Stimulated activated CD4-positive, alpha-beta T cell treated with anti-CD3 and anti-CD28 coated beads, TNF-alpha, amount 100 ng/mL, for 4 hours (primary cell): ENCODE measurements around the gene QSOX1.
"Not testable (repeated sequence)": the region's sequence is repeated elsewhere in the genome, so short reads cannot be mapped to it uniquely, and the experiment has no call there.

ENCODE experiments used
- DNase-seq, 3 experiments: peaks; one replicate each; pipeline ENCODE4 v3.0.0-alpha.2; 2020; ENCODE audit warnings: low read depth in 3 of 3

QSOX1 gene

GRCh38 chr1:180154325-180155181 is at the start of gene QSOX1:
Gene QSOX1 (plus strand): TSS chr1:180154869. CDS start chr1:180154908, 39 bp downstream.
- DNase-seq = peak; percentile 78 to 82 (median 80)

- no peak for DNase-seq
Observed at GRCh38 chr1:180112091-180112490, 42.6 kb upstream of the QSOX1 start.

GRCh38 chr1:180112984-180113647 is 41.6 kb upstream of the QSOX1 start:
- DNase-seq = no peak

GRCh38 chr1:180114396-180114945 is 40.2 kb upstream of the QSOX1 start:
- DNase-seq = no peak

- DNase-seq = no peak
Observed at GRCh38 chr1:180116964-180117763, 37.5 kb upstream of the QSOX1 start.

- DNase-seq = no peak
Observed at GRCh38 chr1:180117764-180118116, 36.9 kb upstream of the QSOX1 start.

GRCh38 chr1:180119837-180120236 is 34.8 kb upstream of the QSOX1 start:
- no peak for DNase-seq

GRCh38 chr1:180123463-180123936 is 31.2 kb upstream of the QSOX1 start:
- no peak for DNase-seq

- no peak for DNase-seq
Observed at GRCh38 chr1:180130651-180131050, 24.0 kb upstream of the QSOX1 start.

GRCh38 chr1:180131510-180131909 is 23.2 kb upstream of the QSOX1 start:
- DNase-seq = no peak

- no peak for DNase-seq
Observed at GRCh38 chr1:180133193-180133592, 21.5 kb upstream of the QSOX1 start.

- not testable (repeated sequence) for DNase-seq
Observed at GRCh38 chr1:180133688-180134087, 21.0 kb upstream of the QSOX1 start.

GRCh38 chr1:180135535-180135934 is 19.1 kb upstream of the QSOX1 start:
- DNase-seq = no peak

GRCh38 chr1:180136331-180136967 is 18.2 kb upstream of the QSOX1 start:
- no peak for DNase-seq

- DNase-seq = no peak
Observed at GRCh38 chr1:180136968-180137356, 17.7 kb upstream of the QSOX1 start.

- DNase-seq = no peak
Observed at GRCh38 chr1:180137776-180138175, 16.9 kb upstream of the QSOX1 start.

GRCh38 chr1:180141381-180141934 is 13.2 kb upstream of the QSOX1 start:
- DNase-seq = no peak

- DNase-seq = no peak
Observed at GRCh38 chr1:180143359-180143758, 11.3 kb upstream of the QSOX1 start.

- DNase-seq = no peak
Observed at GRCh38 chr1:180144659-180145357, 9.9 kb upstream of the QSOX1 start.

- no peak for DNase-seq
Observed at GRCh38 chr1:180145446-180145845, 9.2 kb upstream of the QSOX1 start.
